Fibroblast of lung (primary cell): ENCODE measurements around the gene SLC35F4.

Experiments used
- CTCF ChIP-seq, 2 donors: IDR thresholded peaks in 1 of 2; conservative IDR thresholded peaks in 1 of 2; 1 replicate in 1 of 2; 2 replicates in 1 of 2; pipeline ENCODE4 v1.5.1; 2011 to 2012; ENCODE audit warnings: low read length in 2 of 2, control low read depth in 1 of 2, inconsistent platforms in 1 of 2, low read depth in 1 of 2, mild to moderate bottlenecking in 1 of 2
- EZH2 ChIP-seq: IDR thresholded peaks from 2 replicates; pipeline ENCODE4 v1.5.1; 2012; ENCODE audit warnings: low read length, control low read depth, mild to moderate bottlenecking; ENCODE audit errors: missing control alignments

GRCh38 chr14:57559576-57559975 lies 306.3 kb downstream of the SLC35F4 start:
- TF ChIP-seq CTCF (conservative IDR thresholded peaks at IDR 0.05 in 1 of 2, IDR thresholded peaks at IDR 0.05 in 1 of 2; ENCODE audit: low read depth in 1 of 2, low read length in 2 of 2) (no peak), EZH2 (no peak)
